NCI-H2107 treated with DMSO at 0.1 percent for 48 hours (cell line): Measurements from ENCODE around the gene MYOCD.

Experiments used
- DNase-seq: peaks from one replicate; lab custom pipeline; 2025; ENCODE audit not compliant: unreplicated experiment; lab: John Stamatoyannopoulos, UW

MYOCD gene

GRCh38 chr17:12642034-12642433, 23.7 kb upstream of the MYOCD start:
- DNase-seq, result no peak

- no peak for DNase-seq
These were observed 21.9 kb upstream of the MYOCD start for GRCh38 chr17:12643822-12644221.

- no peak for DNase-seq
These were observed 21.1 kb upstream of the MYOCD start for GRCh38 chr17:12644623-12645022.

- no peak for DNase-seq
These were observed 18.8 kb upstream of the MYOCD start for GRCh38 chr17:12646761-12647422.

GRCh38 chr17:12648498-12648897, 17.2 kb upstream of the MYOCD start:
- no peak for DNase-seq

- no peak for DNase-seq
These were observed 9.8 kb upstream of the MYOCD start for GRCh38 chr17:12655936-12656335.

GRCh38 chr17:12656354-12656753, 9.3 kb upstream of the MYOCD start:
- DNase-seq, result no peak

GRCh38 chr17:12659500-12659899, 6.2 kb upstream of the MYOCD start:
- no peak for DNase-seq

GRCh38 chr17:12664252-12664651, 1.4 kb upstream of the MYOCD start:
- DNase-seq, result no peak

- DNase-seq, result no peak
These were observed 812 bp upstream of the MYOCD start for GRCh38 chr17:12664894-12665262.

- no peak for DNase-seq
These were observed 1.0 kb downstream of the MYOCD start for GRCh38 chr17:12666718-12667117.

GRCh38 chr17:12667299-12667958, 1.7 kb downstream of the MYOCD start:
- no peak for DNase-seq

- no peak for DNase-seq
These were observed 6.2 kb downstream of the MYOCD start for GRCh38 chr17:12671906-12672305.

GRCh38 chr17:12672947-12673346, 7.3 kb downstream of the MYOCD start:
- DNase-seq, result no peak

GRCh38 chr17:12673788-12674187, 8.1 kb downstream of the MYOCD start:
- no peak for DNase-seq

GRCh38 chr17:12680407-12680897, 14.8 kb downstream of the MYOCD start:
- DNase-seq, result no peak

- DNase-seq, result no peak
These were observed 15.3 kb downstream of the MYOCD start for GRCh38 chr17:12680993-12681392.

GRCh38 chr17:12683299-12683698, 17.6 kb downstream of the MYOCD start:
- DNase-seq, result no peak

- DNase-seq, result no peak
These were observed 20.8 kb downstream of the MYOCD start for GRCh38 chr17:12686486-12686885.

- no peak for DNase-seq
These were observed 22.7 kb downstream of the MYOCD start for GRCh38 chr17:12688382-12688781.

- DNase-seq, result no peak
These were observed 25.5 kb downstream of the MYOCD start for GRCh38 chr17:12691173-12691572.

- no peak for DNase-seq
These were observed 27.9 kb downstream of the MYOCD start for GRCh38 chr17:12693640-12694039.

GRCh38 chr17:12706070-12706469, 40.4 kb downstream of the MYOCD start:
- no peak for DNase-seq
